ENCODE measurements around the gene PHF24. TPM values are rescaled to one million over a fixed set of nuclear protein-coding genes. Genes with fewer than 3 reads are reported as not detected.

Gene PHF24
- total RNA-seq, 1 experiment from 2014 or later, result 0.47 TPM

- TF ChIP-seq ATF3 (IDR thresholded peaks at IDR 0.05), result no peak
These were observed 18.9 kb downstream of the PHF24 start (continued) for GRCh38 chr9:34976992-34977391.

- no TSS peak for BruUV-seq (replicated peaks)
- RAD21 ChIA-PET (ENCODE audit: low non-redundant PET in 1 of 2, low total read pairs in 2 of 2, uncharacterized antibody in 2 of 2, unreplicated experiment in 2 of 2), result no interaction called here
- H3K27ac ChIP-seq (ENCODE audit: low read depth, low read length), result no peak overlapping the region
- intact Hi-C loops (cut with micrococcal nuclease), result loop anchor here (10.0 kb wide), 2 partner anchors 305 to 495 kb away; no protein-coding TSS in a partner anchor
- POLR2A ChIA-PET, result no interaction called here
- H3K4me2 ChIP-seq (ENCODE audit: low read length), result no peak overlapping the region
- ATAC-seq (no peak), DNase-seq (ENCODE audit: low read depth, low spot score) (no peak)
- CTCF ChIA-PET, result no interaction called here
- H3K36me3 ChIP-seq (ENCODE audit: control insufficient read depth in 1 of 2, insufficient read depth in 2 of 2, low read length in 2 of 2), result no peaks in the 10 kb centered on the region
- no peak overlapping the region for H3K9ac ChIP-seq (ENCODE audit: low read length)
- no peak overlapping the region for H3K4me3 ChIP-seq (replicated peaks in 1 of 2; ENCODE audit: low read depth in 1 of 2, low read length in 2 of 2)
- peaks cover 20% of the 10 kb centered on the region for H3K27me3 ChIP-seq (ENCODE audit: insufficient read depth, low read length)
- no peak for TF ChIP-seq SRF (IDR thresholded peaks at IDR 0.05; ENCODE audit: low read depth)
- TF ChIP-seq FOSL1 (IDR thresholded peaks at IDR 0.05; ENCODE audit: low read depth), result no peak
- TF ChIP-seq SIN3A (IDR thresholded peaks at IDR 0.05; ENCODE audit: low read depth), result no peak
- TF ChIP-seq TCF7L2 (IDR thresholded peaks at IDR 0.05; ENCODE audit: borderline replicate concordance, extremely low read depth, insufficient read depth, insufficient read length), result no peak
- no peak for TF ChIP-seq CEBPB (IDR thresholded peaks at IDR 0.05; ENCODE audit: low read depth)
- TF ChIP-seq MAX (IDR thresholded peaks at IDR 0.05), result no peak
- no peak for TF ChIP-seq ZFX (IDR thresholded peaks at IDR 0.05)
- TF ChIP-seq EZH2phosphoT487 (IDR thresholded peaks at IDR 0.05; ENCODE audit: borderline replicate concordance), result no peak
- no peaks in the 10 kb centered on the region for H3K4me1 ChIP-seq (ENCODE audit: control insufficient read depth in 1 of 2, insufficient read depth in 2 of 2, low read length in 2 of 2)
- H3K79me2 ChIP-seq (ENCODE audit: insufficient read depth, low read length), result no peaks in the 10 kb centered on the region
- H4K20me1 ChIP-seq (ENCODE audit: insufficient read depth), result no peaks in the 10 kb centered on the region
- no peaks in the 10 kb centered on the region for H3K9me3 ChIP-seq (ENCODE audit: control insufficient read depth in 1 of 2, insufficient read depth in 1 of 2, low read depth in 1 of 2, low read length in 2 of 2)
- H2AFZ ChIP-seq (ENCODE audit: low read depth, low read length, poor library complexity, severe bottlenecking), result no peak overlapping the region
- H3K9me2 ChIP-seq (ENCODE audit: insufficient read depth), result no peaks in the 10 kb centered on the region
These were observed 22.2 kb downstream of the PHF24 start for GRCh38 chr9:34980181-34980761.
